HL-60 (cell line): ENCODE results near the gene ARHGAP11A.
A peak's percentile ranks its signal among the peaks of the same experiment; 100 is the strongest.

Experiments used
- DNase-seq, 2 experiments: peaks; one replicate each; pipeline ENCODE4 v3.0.0-alpha.2; 2010 to 2020; ENCODE audit warnings: low read depth in 1 of 2, low spot score in 1 of 2
- H3K27ac ChIP-seq: fragments of 250-450 bp; sonication (Bioruptor Pico); replicated peaks from 2 replicates; pipeline ENCODE4 v1.5.1; 2020; ENCODE audit warnings: mild to moderate bottlenecking, moderate library complexity
- H3K27me3 ChIP-seq: fragments of 250-450 bp; sonication (Bioruptor Pico); 2 replicates; pipeline ENCODE4 v1.5.1; 2021; ENCODE audit warnings: mild to moderate bottlenecking, moderate library complexity; ENCODE audit not compliant: insufficient read depth, poor library complexity, severe bottlenecking
- H3K4me3 ChIP-seq: replicated peaks from 2 replicates; pipeline ENCODE4 v1.5.1; 2011; ENCODE audit warnings: mild to moderate bottlenecking, control low read depth, low read length; ENCODE audit not compliant: insufficient read depth
- GABPA ChIP-seq: IDR thresholded peaks from 2 replicates; pipeline ENCODE4 v1.6.1; 2012; ENCODE audit warnings: low read depth
- POLR2AphosphoS5 ChIP-seq: IDR thresholded peaks from 2 replicates; pipeline ENCODE4 v1.6.1; 2012; ENCODE audit warnings: low read depth
- SPI1 ChIP-seq: IDR thresholded peaks from 2 replicates; pipeline ENCODE4 v1.6.1; 2012; ENCODE audit warnings: low read depth, mild to moderate bottlenecking, borderline replicate concordance
- TF ChIP-seq, protein P1 (sequence below): IDR thresholded peaks from one replicate; pipeline ENCODE4 v1.5.1; 2011; ENCODE audit warnings: low read length, control low read depth, inconsistent platforms; ENCODE audit not compliant: insufficient read depth
- TF ChIP-seq, protein P2 (sequence below): IDR thresholded peaks from 2 replicates; pipeline ENCODE4 v1.6.1; 2012; ENCODE audit warnings: low read depth; ENCODE audit not compliant: insufficient replicate concordance

ARHGAP11A gene

DNA sequence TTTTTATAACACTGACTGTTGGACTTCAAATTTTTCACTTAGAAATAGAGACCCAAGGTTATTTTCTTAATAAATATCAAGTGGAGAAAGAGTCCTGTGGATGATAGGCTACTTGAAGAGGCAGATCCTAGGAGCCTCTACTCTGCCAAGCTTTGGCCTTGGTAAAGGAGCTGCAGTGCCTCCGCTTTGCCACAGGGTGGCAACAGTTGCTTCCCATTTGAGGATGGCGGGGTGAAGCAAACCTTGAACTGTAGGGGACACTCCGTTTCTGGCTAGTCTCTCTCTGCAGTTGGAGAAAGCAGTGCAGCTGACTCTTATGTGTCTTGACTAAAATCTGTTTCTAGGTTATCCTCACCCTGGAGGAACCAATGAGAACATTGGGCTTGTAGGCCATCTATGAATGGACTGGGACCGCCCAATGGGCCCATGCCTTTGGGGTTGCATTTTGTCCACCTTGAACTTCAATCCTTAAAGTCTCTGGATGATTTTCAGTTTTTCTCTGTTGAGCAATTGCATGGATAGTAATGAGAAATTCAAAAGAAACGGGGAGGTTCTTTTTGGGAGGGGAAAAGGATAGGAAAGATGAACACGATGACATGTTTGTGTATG is 36.0 kb downstream of the ARHGAP11A start:
- TF ChIP-seq, protein P1, sequence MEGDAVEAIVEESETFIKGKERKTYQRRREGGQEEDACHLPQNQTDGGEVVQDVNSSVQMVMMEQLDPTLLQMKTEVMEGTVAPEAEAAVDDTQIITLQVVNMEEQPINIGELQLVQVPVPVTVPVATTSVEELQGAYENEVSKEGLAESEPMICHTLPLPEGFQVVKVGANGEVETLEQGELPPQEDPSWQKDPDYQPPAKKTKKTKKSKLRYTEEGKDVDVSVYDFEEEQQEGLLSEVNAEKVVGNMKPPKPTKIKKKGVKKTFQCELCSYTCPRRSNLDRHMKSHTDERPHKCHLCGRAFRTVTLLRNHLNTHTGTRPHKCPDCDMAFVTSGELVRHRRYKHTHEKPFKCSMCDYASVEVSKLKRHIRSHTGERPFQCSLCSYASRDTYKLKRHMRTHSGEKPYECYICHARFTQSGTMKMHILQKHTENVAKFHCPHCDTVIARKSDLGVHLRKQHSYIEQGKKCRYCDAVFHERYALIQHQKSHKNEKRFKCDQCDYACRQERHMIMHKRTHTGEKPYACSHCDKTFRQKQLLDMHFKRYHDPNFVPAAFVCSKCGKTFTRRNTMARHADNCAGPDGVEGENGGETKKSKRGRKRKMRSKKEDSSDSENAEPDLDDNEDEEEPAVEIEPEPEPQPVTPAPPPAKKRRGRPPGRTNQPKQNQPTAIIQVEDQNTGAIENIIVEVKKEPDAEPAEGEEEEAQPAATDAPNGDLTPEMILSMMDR, result peak; percentile 98
- TF ChIP-seq POLR2AphosphoS5, result no peak
- TF ChIP-seq, protein P2, sequence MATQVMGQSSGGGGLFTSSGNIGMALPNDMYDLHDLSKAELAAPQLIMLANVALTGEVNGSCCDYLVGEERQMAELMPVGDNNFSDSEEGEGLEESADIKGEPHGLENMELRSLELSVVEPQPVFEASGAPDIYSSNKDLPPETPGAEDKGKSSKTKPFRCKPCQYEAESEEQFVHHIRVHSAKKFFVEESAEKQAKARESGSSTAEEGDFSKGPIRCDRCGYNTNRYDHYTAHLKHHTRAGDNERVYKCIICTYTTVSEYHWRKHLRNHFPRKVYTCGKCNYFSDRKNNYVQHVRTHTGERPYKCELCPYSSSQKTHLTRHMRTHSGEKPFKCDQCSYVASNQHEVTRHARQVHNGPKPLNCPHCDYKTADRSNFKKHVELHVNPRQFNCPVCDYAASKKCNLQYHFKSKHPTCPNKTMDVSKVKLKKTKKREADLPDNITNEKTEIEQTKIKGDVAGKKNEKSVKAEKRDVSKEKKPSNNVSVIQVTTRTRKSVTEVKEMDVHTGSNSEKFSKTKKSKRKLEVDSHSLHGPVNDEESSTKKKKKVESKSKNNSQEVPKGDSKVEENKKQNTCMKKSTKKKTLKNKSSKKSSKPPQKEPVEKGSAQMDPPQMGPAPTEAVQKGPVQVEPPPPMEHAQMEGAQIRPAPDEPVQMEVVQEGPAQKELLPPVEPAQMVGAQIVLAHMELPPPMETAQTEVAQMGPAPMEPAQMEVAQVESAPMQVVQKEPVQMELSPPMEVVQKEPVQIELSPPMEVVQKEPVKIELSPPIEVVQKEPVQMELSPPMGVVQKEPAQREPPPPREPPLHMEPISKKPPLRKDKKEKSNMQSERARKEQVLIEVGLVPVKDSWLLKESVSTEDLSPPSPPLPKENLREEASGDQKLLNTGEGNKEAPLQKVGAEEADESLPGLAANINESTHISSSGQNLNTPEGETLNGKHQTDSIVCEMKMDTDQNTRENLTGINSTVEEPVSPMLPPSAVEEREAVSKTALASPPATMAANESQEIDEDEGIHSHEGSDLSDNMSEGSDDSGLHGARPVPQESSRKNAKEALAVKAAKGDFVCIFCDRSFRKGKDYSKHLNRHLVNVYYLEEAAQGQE, result no peak
- no peak for TF ChIP-seq SPI1
- no peak for TF ChIP-seq GABPA
- no peaks in the 10 kb centered on the region for H3K27me3 ChIP-seq
- DNase-seq, result peak; percentile 41 to 60
- H3K27ac ChIP-seq, result no peak overlapping the region
- no peak overlapping the region for H3K4me3 ChIP-seq

DNA sequence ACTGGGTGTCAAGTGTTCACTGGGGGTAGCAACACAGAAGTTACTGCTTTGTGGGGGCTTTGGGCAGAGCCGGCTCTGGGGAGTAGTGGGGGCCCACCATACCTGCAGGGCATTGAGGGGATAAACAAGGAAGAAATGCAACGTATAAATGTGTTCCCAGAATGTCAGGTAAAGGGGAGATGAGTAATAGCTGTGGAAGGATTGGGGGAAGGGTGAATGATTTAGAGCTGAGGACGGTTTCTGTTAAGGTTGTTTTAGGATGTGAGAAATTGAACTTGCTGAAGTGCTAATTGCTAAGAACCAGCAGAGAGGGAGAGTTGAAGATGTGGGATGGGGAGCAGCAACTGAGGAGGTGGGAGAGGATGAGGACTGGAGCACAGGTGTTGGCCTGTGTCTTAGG is 36.9 kb downstream of the ARHGAP11A start:
- H3K27ac ChIP-seq, result no peak overlapping the region
- H3K27me3 ChIP-seq, result no peaks in the 10 kb centered on the region
- DNase-seq, result no peak
- TF ChIP-seq, protein P2, result no peak
- TF ChIP-seq SPI1 (no peak), GABPA (no peak), POLR2AphosphoS5 (no peak)
- TF ChIP-seq, protein P1, result no peak
- no peak overlapping the region for H3K4me3 ChIP-seq

DNA sequence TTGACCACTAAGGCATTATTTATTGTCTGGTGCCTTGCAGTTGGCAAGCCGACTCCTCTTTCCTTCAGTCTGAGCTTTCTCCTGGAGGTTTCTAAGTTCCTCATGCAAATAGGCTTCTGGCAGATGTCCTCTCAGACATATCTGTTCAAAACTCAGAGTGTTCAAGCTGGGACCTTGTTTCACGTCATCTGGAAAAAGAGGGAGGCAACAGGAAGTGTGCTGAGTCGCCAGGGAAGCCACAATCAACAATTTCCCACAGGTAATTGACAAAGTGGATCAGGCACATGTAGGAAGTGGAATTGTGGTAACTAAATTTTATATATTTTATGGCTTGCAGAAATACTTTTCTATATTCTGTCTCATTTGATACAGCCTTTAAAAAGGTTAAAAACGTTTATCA is 40.8 kb downstream of the ARHGAP11A start:
- no peak overlapping the region for H3K27ac ChIP-seq
- H3K27me3 ChIP-seq, result no peaks in the 10 kb centered on the region
- no peak for DNase-seq
- H3K4me3 ChIP-seq, result no peak overlapping the region
- TF ChIP-seq GABPA (no peak), POLR2AphosphoS5 (no peak), SPI1 (no peak)
- TF ChIP-seq, protein P2, result no peak
- TF ChIP-seq, protein P1, result no peak
